ENCODE results near the gene SIGLEC1.

Gene SIGLEC1

GRCh38 chr20:3748073-3748472, 35.7 kb upstream of the SIGLEC1 start:
- Histone ChIP-seq H3K4me3 (ENCODE audit: low read length) (no peak overlapping the region), H3K79me2 (ENCODE audit: low read length) (no peaks in the 10 kb centered on the region), H3K9me3 (ENCODE audit: insufficient read depth, low read length) (no peaks in the 10 kb centered on the region), H3K4me2 (ENCODE audit: low read length) (no peak overlapping the region), H3K36me3 (replicated peaks; ENCODE audit: low read depth, low read length) (peaks cover 3% of the 10 kb centered on the region), H3K9ac (ENCODE audit: low read length) (no peak overlapping the region), H2AFZ (ENCODE audit: low read depth, low read length) (no peak overlapping the region), H3K4me1 (ENCODE audit: low read length) (no peaks in the 10 kb centered on the region), H3K27ac (ENCODE audit: low read length) (no peak overlapping the region), H4K20me1 (ENCODE audit: insufficient read depth, low read length) (no peaks in the 10 kb centered on the region; the same call in 1 of the 2 replicates), H3K27me3 (ENCODE audit: low read depth, low read length) (0 out of 2 replicates have a peak, but pooled peaks cover 6% of the 10 kb centered on the region)
- TF ChIP-seq, protein P1, sequence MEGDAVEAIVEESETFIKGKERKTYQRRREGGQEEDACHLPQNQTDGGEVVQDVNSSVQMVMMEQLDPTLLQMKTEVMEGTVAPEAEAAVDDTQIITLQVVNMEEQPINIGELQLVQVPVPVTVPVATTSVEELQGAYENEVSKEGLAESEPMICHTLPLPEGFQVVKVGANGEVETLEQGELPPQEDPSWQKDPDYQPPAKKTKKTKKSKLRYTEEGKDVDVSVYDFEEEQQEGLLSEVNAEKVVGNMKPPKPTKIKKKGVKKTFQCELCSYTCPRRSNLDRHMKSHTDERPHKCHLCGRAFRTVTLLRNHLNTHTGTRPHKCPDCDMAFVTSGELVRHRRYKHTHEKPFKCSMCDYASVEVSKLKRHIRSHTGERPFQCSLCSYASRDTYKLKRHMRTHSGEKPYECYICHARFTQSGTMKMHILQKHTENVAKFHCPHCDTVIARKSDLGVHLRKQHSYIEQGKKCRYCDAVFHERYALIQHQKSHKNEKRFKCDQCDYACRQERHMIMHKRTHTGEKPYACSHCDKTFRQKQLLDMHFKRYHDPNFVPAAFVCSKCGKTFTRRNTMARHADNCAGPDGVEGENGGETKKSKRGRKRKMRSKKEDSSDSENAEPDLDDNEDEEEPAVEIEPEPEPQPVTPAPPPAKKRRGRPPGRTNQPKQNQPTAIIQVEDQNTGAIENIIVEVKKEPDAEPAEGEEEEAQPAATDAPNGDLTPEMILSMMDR (IDR thresholded peaks at IDR 0.05; ENCODE audit: low read depth, low read length) = no peak
- TF ChIP-seq EZH2phosphoT487 (IDR thresholded peaks at IDR 0.05; ENCODE audit: low read depth) = no peak

DNA sequence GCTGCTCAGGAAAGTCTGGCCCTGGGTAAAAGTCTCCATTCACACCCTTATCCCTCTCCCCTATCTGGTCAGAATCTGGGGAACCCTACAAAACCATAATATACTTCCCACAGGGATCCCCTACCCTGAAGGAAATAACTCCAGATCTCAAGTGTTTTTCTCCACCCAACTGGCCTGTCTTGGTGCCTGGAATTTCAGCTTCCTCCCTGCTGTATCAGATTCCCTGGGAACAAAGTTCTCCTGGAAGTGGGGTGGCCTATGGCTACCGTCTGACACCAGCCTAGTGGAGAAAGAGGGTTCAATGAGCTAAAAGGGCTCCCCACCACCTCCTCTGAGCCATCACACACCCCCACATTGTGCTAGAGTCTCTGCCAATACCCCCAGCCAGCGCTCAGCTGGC, 35.1 kb upstream of the SIGLEC1 start:
- Histone ChIP-seq H3K27me3 (ENCODE audit: low read depth, low read length) (0 out of 2 replicates have a peak, but pooled peaks cover 6% of the 10 kb centered on the region), H3K4me2 (ENCODE audit: low read length) (no peak overlapping the region), H3K9ac (ENCODE audit: low read length) (no peak overlapping the region), H3K9me3 (ENCODE audit: insufficient read depth, low read length) (no peaks in the 10 kb centered on the region), H3K36me3 (replicated peaks; ENCODE audit: low read depth, low read length) (peaks cover 3% of the 10 kb centered on the region), H4K20me1 (ENCODE audit: insufficient read depth, low read length) (no peaks in the 10 kb centered on the region), H3K79me2 (ENCODE audit: low read length) (no peaks in the 10 kb centered on the region), H3K27ac (ENCODE audit: low read length) (no peak overlapping the region), H2AFZ (ENCODE audit: low read depth, low read length) (no peak overlapping the region), H3K4me1 (ENCODE audit: low read length) (no peaks in the 10 kb centered on the region), H3K4me3 (ENCODE audit: low read length) (no peak overlapping the region)
- TF ChIP-seq, protein P1 (IDR thresholded peaks at IDR 0.05; ENCODE audit: low read depth, low read length) = no peak

DNA sequence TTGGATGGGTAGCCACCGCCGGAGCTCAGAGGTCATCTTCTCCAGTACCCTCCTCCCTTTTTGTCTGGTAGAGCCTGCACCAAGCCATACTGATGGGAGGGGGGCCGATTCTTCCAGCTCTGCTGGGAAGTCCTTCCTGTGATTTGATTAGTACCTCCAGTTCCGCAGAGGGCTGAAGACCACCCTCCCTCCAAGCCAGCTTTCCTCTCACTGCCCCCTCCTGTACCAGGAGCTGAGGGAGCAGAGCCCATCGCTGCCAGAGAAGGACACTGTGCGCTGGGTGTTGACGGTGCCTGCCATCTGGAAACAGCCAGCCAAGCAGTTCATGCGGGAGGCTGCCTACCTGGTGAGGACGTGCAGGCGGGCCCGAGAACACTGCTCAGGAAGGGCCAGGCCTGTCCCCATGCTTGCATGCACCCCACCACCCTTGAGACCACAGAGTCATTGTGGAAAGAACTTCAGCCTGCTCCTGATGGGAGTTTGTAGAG, 33.3 kb upstream of the SIGLEC1 start:
- Histone ChIP-seq H3K27me3 (ENCODE audit: low read depth, low read length) (0 out of 2 replicates have a peak, but pooled peaks cover 6% of the 10 kb centered on the region), H3K4me1 (ENCODE audit: low read length) (no peaks in the 10 kb centered on the region), H3K27ac (ENCODE audit: low read length) (no peak overlapping the region), H3K9me3 (ENCODE audit: insufficient read depth, low read length) (no peaks in the 10 kb centered on the region), H3K9ac (ENCODE audit: low read length) (no peak overlapping the region), H4K20me1 (ENCODE audit: insufficient read depth, low read length) (no peaks in the 10 kb centered on the region), H3K79me2 (ENCODE audit: low read length) (no peaks in the 10 kb centered on the region), H3K36me3 (replicated peaks; ENCODE audit: low read depth, low read length) (no peaks in the 10 kb centered on the region), H2AFZ (ENCODE audit: low read depth, low read length) (no peak overlapping the region), H3K4me2 (ENCODE audit: low read length) (no peak overlapping the region), H3K4me3 (ENCODE audit: low read length) (no peak overlapping the region)
- TF ChIP-seq EZH2phosphoT487 (IDR thresholded peaks at IDR 0.05; ENCODE audit: low read depth) = no peak
- TF ChIP-seq, protein P1 (IDR thresholded peaks at IDR 0.05; ENCODE audit: low read depth, low read length) = no peak

DNA sequence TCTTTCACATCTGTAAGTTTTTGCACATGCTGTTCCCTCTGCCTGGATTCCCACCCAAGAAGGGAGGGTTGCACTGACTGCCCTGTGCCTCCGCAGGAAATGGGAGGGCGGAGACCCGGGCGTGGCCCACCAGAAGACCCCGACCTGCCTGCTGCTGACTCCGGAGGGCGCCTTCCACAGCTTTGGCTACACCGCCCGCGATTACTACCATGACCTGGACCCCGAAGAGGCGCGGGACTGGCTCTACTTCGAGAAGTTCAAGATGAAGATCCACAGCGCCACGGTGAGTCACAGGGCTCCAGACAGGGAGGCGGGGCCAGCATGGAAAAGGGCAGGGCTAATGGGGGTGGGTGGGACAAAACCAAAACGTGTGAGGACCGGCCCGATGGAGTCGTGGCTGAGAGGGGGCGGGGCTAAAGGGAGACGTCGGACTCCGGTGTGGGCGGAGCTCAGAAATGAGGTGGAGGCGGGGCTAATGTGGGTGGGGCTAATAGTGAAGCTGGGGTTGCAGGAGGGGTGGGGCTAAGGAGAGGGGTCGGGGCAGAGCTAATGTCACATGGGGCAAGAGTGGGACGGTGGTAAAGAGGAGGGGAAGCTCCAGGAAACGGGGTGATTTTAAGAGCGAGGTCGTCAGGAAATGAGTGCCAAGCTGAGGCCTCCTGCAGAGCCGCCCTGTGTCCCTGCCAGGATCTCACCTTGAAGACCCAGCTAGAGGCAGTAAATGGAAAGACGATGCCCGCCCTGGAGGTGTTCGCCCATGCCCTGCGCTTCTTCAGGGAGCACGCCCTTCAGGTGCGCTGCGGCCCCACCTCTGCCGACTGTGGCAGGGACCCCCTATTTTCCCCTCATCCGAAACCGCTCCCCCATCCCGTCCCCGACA, 32.6 kb upstream of the SIGLEC1 start:
- no peak overlapping the region for H3K27ac ChIP-seq (ENCODE audit: low read length)
- no peak overlapping the region for H2AFZ ChIP-seq (ENCODE audit: low read depth, low read length)
- no peaks in the 10 kb centered on the region for H3K9me3 ChIP-seq (ENCODE audit: insufficient read depth, low read length)
- no peak overlapping the region for H3K9ac ChIP-seq (ENCODE audit: low read length)
- TF ChIP-seq, protein P1 (IDR thresholded peaks at IDR 0.05; ENCODE audit: low read depth, low read length) = no peak
- H3K36me3 ChIP-seq (replicated peaks; ENCODE audit: low read depth, low read length) = no peaks in the 10 kb centered on the region
- 0 out of 2 replicates have a peak, but pooled peaks cover 6% of the 10 kb centered on the region for H3K27me3 ChIP-seq (ENCODE audit: low read depth, low read length)
- no peak overlapping the region for H3K4me3 ChIP-seq (ENCODE audit: low read length)
- no peaks in the 10 kb centered on the region for H4K20me1 ChIP-seq (ENCODE audit: insufficient read depth, low read length)
- no peaks in the 10 kb centered on the region for H3K4me1 ChIP-seq (ENCODE audit: low read length)
- no peak overlapping the region for H3K4me2 ChIP-seq (ENCODE audit: low read length)
- H3K79me2 ChIP-seq (ENCODE audit: low read length) = no peaks in the 10 kb centered on the region
